ENCODE data around the gene ATP10B. TPM values are rescaled to one million over a fixed set of nuclear protein-coding genes. Genes with fewer than 3 reads are reported as not detected.
"Not testable (repeated sequence)": the region's sequence is repeated elsewhere in the genome, so short reads cannot be mapped to it uniquely, and the experiment has no call there.

Gene ATP10B
- total RNA-seq, 1 donor: not detected

DNA sequence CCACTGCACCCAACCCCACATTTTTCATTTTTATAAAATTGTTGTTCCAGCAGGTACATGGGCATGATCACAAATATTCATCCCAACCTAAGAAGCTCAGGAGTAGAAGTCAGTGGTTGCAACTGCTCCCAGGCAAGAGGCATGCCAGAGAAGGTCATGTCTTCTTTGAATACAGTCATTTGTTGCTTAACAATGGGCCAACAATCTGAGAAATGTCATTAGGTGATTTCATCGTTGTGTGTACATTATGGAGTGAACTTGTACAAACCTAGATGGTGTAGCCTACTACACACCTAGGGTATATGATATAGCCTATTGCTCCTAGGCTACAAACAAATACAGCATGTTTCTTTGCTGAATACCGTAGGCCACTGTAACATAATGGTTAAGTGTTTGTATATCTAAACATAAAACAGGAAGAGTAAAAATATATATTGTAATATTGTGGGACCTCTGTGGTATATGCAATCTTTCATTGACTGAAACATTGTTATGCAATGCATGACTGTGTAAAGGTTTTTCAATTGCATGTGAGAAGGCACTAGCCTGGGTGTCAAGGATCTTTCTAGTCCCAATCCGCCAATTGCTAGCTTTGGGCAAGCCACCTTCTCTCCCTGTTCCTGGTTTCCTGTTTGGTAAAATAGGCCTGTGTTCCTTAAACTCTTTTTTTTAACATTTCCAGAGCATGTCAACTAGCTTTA, 27.6 kb downstream of the ATP10B start:
- Histone ChIP-seq H3K4me2 (ENCODE audit: insufficient read depth, low read length) (no peak overlapping the region), H3K4me3 (ENCODE audit: insufficient read depth, low read length) (no peak overlapping the region), H3K27me3 (ENCODE audit: insufficient read depth, low read length) (no peaks in the 10 kb centered on the region)

GRCh38 chr5:160812996-160813395, 39.0 kb downstream of the ATP10B start:
- DNase-seq (ENCODE audit: insufficient read length, low spot score, missing footprints); H3K27me3 ChIP-seq (ENCODE audit: insufficient read depth, low read length); H4K20me1 ChIP-seq (ENCODE audit: insufficient read depth, low read length); H3K4me3 ChIP-seq (ENCODE audit: insufficient read depth, low read length); H3K27ac ChIP-seq (ENCODE audit: low read depth, low read length); H3K9me3 ChIP-seq (ENCODE audit: low read depth, low read length); H3K79me2 ChIP-seq (ENCODE audit: insufficient read depth, low read length); H3K36me3 ChIP-seq (ENCODE audit: insufficient read depth, low read length); H3K4me1 ChIP-seq (ENCODE audit: insufficient read depth, low read length); H2AFZ ChIP-seq (ENCODE audit: low read length); H3K4me2 ChIP-seq (ENCODE audit: insufficient read depth, low read length): not testable (repeated sequence)

More for the DNA sequence above, 27.6 kb downstream of the ATP10B start:
- Histone ChIP-seq H3K4me1 (ENCODE audit: insufficient read depth, low read length) (no peaks in the 10 kb centered on the region), H3K9me3 (ENCODE audit: low read depth, low read length) (no peaks in the 10 kb centered on the region), H3K36me3 (ENCODE audit: insufficient read depth, low read length) (no peaks in the 10 kb centered on the region), H2AFZ (ENCODE audit: low read length) (no peak overlapping the region), H3K79me2 (ENCODE audit: insufficient read depth, low read length) (no peaks in the 10 kb centered on the region), H3K27ac (ENCODE audit: low read depth, low read length) (no peak overlapping the region), H4K20me1 (ENCODE audit: insufficient read depth, low read length) (no peaks in the 10 kb centered on the region)
- no peak for TF ChIP-seq CTCF (IDR thresholded peaks at IDR 0.05; ENCODE audit: extremely low read depth, low read depth, low read length)
- DNase-seq (ENCODE audit: insufficient read length, low spot score, missing footprints): no peak

DNA sequence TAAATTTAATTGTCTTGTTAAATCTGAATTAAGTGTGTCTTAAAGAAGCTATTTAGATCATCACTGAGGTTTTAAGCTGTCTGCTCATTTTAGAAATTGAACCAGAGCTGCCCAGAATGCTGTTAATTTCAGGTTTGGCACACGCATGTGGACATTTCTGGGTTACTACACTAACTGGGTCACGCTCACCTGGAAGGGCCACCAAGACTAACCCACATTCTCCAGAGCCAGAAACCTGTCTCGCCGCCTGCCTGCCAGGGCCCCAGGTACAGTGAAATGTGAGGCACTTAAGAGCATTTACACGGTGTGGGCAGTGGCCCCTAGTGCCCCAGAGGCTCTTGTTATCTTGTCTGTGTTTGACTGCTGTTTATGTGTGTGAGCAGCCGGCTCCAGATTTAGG, 46.6 kb downstream of the ATP10B start:
- H3K79me2 ChIP-seq (ENCODE audit: insufficient read depth, low read length): no peaks in the 10 kb centered on the region
- no peaks in the 10 kb centered on the region for H3K9me3 ChIP-seq (ENCODE audit: low read depth, low read length)
- no peaks in the 10 kb centered on the region for H3K27me3 ChIP-seq (ENCODE audit: insufficient read depth, low read length)
- no peaks in the 10 kb centered on the region for H3K4me1 ChIP-seq (ENCODE audit: insufficient read depth, low read length)
- TF ChIP-seq CTCF (IDR thresholded peaks at IDR 0.05; ENCODE audit: extremely low read depth, low read depth, low read length): no peak
- DNase-seq (ENCODE audit: insufficient read length, low spot score, missing footprints): no peak
- no peak overlapping the region for H3K4me3 ChIP-seq (ENCODE audit: insufficient read depth, low read length)
- H4K20me1 ChIP-seq (ENCODE audit: insufficient read depth, low read length): no peaks in the 10 kb centered on the region
- no peak overlapping the region for H2AFZ ChIP-seq (ENCODE audit: low read length)
- no peak overlapping the region for H3K4me2 ChIP-seq (ENCODE audit: insufficient read depth, low read length)
- no peak overlapping the region for H3K27ac ChIP-seq (ENCODE audit: low read depth, low read length)
- no peaks in the 10 kb centered on the region for H3K36me3 ChIP-seq (ENCODE audit: insufficient read depth, low read length)

DNA sequence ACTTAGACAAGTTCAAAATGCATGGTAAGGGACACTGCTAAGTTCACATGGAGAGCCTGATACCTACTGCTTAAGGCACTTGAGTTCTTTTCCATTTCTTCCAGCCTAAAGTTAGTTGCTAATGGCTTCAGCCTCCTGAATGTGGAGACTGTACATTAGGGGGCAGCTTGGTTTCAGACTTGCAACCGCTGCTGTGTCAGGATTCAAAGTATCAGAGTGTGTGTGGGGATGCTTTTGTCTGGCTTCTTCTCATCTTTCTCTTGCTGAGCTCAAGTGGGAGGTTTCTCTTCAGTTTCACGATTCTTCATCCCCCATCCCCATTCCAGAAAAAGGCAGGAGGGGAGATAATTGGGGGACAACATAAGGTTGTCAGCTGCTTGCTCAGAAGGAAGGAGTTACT, 49.4 kb downstream of the ATP10B start:
- Histone ChIP-seq H3K9me3 (ENCODE audit: low read depth, low read length) (no peaks in the 10 kb centered on the region), H3K79me2 (ENCODE audit: insufficient read depth, low read length) (no peaks in the 10 kb centered on the region), H3K27me3 (ENCODE audit: insufficient read depth, low read length) (no peaks in the 10 kb centered on the region), H3K36me3 (ENCODE audit: insufficient read depth, low read length) (no peaks in the 10 kb centered on the region), H3K4me1 (ENCODE audit: insufficient read depth, low read length) (no peaks in the 10 kb centered on the region), H3K27ac (ENCODE audit: low read depth, low read length) (no peak overlapping the region), H3K4me3 (ENCODE audit: insufficient read depth, low read length) (no peak overlapping the region), H3K4me2 (ENCODE audit: insufficient read depth, low read length) (no peak overlapping the region), H4K20me1 (ENCODE audit: insufficient read depth, low read length) (no peaks in the 10 kb centered on the region), H2AFZ (ENCODE audit: low read length) (no peak overlapping the region)
- DNase-seq (ENCODE audit: insufficient read length, low spot score, missing footprints): no peak
- no peak for TF ChIP-seq CTCF (IDR thresholded peaks at IDR 0.05; ENCODE audit: extremely low read depth, low read depth, low read length)

All from osteoblast (primary cell).